Liver (tissue), 9 donors: ENCODE results near the gene TSPAN7. TPM values are rescaled to one million over a fixed set of nuclear protein-coding genes. Genes with fewer than 3 reads are reported as not detected.

Experiments used
- DNase-seq: peaks from one replicate; pipeline ENCODE4 v3.0.0-alpha.2; 2017; ENCODE audit warnings: low spot score
- H3K27ac ChIP-seq, 2 donors: one replicate each; pipeline ENCODE4 v1.7.0; 2013; ENCODE audit warnings: inconsistent platforms in 2 of 2, low read length in 2 of 2, control low read depth in 1 of 2, low read depth in 1 of 2, mild to moderate bottlenecking in 1 of 2
- H3K27me3 ChIP-seq, 4 donors: one replicate each; pipeline versions ENCODE4 v1.6.1 to v1.7.0; 2013; ENCODE audit warnings: low read length in 3 of 4, inconsistent platforms in 1 of 4, mild to moderate bottlenecking in 1 of 4, moderate library complexity in 1 of 4; ENCODE audit not compliant: control insufficient read depth in 4 of 4, insufficient read depth in 4 of 4
- H3K36me3 ChIP-seq, 4 donors: one replicate each; pipeline versions ENCODE4 v1.6.1 to v1.7.0; 2013; ENCODE audit warnings: low read length in 3 of 4, mild to moderate bottlenecking in 3 of 4, low read depth in 1 of 4, moderate library complexity in 1 of 4; ENCODE audit not compliant: control insufficient read depth in 4 of 4, insufficient read depth in 3 of 4
- H3K4me1 ChIP-seq, 4 donors: one replicate each; pipeline versions ENCODE4 v1.6.1 to v1.7.0; 2013; ENCODE audit warnings: low read length in 3 of 4, mild to moderate bottlenecking in 3 of 4, moderate library complexity in 1 of 4; ENCODE audit not compliant: control insufficient read depth in 4 of 4, insufficient read depth in 4 of 4
- H3K4me3 ChIP-seq, 3 donors: one replicate each; pipeline versions ENCODE4 v1.6.1 to v1.7.0; 2013; ENCODE audit warnings: low read length in 3 of 3, control low read depth in 1 of 3, low read depth in 1 of 3, mild to moderate bottlenecking in 1 of 3
- H3K9ac ChIP-seq, 2 donors: one replicate each; pipeline ENCODE4 v1.7.0; 2013; ENCODE audit warnings: low read length in 2 of 2, mild to moderate bottlenecking in 2 of 2, moderate library complexity in 2 of 2, control low read depth in 1 of 2, low read depth in 1 of 2
- H3K9me3 ChIP-seq, 4 donors: one replicate each; pipeline versions ENCODE4 v1.6.1 to v1.7.0; 2013; ENCODE audit warnings: low read length in 3 of 4; ENCODE audit not compliant: control insufficient read depth in 4 of 4
- EGR1 ChIP-seq, 2 donors: IDR thresholded peaks; 2 replicates each; pipeline ENCODE4 v1.6.1; 2016 to 2018; ENCODE audit warnings: antibody characterized with exemption in 2 of 2, low read depth in 2 of 2
- FOXA1 ChIP-seq: IDR thresholded peaks from 2 replicates; pipeline ENCODE4 v1.6.1; 2016; ENCODE audit warnings: antibody characterized with exemption
- FOXA2 ChIP-seq: IDR thresholded peaks from 2 replicates; pipeline ENCODE4 v1.6.1; 2016; ENCODE audit warnings: antibody characterized with exemption
- GABPA ChIP-seq, 2 donors: IDR thresholded peaks in 1 of 2; conservative IDR thresholded peaks in 1 of 2; 2 replicates each; pipeline ENCODE4 v1.6.1; 2016; ENCODE audit warnings: antibody characterized with exemption in 2 of 2, mild to moderate bottlenecking in 1 of 2, moderate library complexity in 1 of 2
- HNF4A ChIP-seq, 2 donors: conservative IDR thresholded peaks; 2 replicates each; pipeline ENCODE4 v1.6.1; 2016; ENCODE audit warnings: antibody characterized with exemption in 2 of 2, mild to moderate bottlenecking in 2 of 2
- HNF4G ChIP-seq: IDR thresholded peaks from 2 replicates; pipeline ENCODE4 v1.6.1; 2016; ENCODE audit warnings: antibody characterized with exemption
- JUND ChIP-seq, 2 donors: IDR thresholded peaks; 2 replicates each; pipeline ENCODE4 v1.6.1; 2016; ENCODE audit warnings: antibody characterized with exemption in 2 of 2
- NR2F2 ChIP-seq: IDR thresholded peaks from 2 replicates; pipeline ENCODE4 v1.6.1; 2016; ENCODE audit warnings: antibody characterized with exemption
- RAD21 ChIP-seq, 2 donors: IDR thresholded peaks; 2 replicates each; pipeline ENCODE4 v1.6.1; 2016; ENCODE audit warnings: antibody characterized with exemption in 2 of 2, mild to moderate bottlenecking in 2 of 2
- RXRA ChIP-seq, 2 donors: IDR thresholded peaks; 2 replicates each; pipeline ENCODE4 v1.6.1; 2017 to 2018; ENCODE audit warnings: antibody characterized with exemption in 2 of 2, mild to moderate bottlenecking in 1 of 2
- SP1 ChIP-seq: IDR thresholded peaks from 2 replicates; pipeline ENCODE4 v1.6.1; 2018; ENCODE audit warnings: antibody characterized with exemption, mild to moderate bottlenecking
- TAF1 ChIP-seq: conservative IDR thresholded peaks from 2 replicates; pipeline ENCODE4 v1.6.1; 2016; ENCODE audit warnings: antibody characterized with exemption, mild to moderate bottlenecking
- YY1 ChIP-seq: IDR thresholded peaks from 2 replicates; pipeline ENCODE4 v1.6.1; 2016; ENCODE audit warnings: antibody characterized with exemption, mild to moderate bottlenecking
- WGBS: extraction: QIAGEN DNeasy Blood & Tissue Kit; methylation state at CpG from one replicate; pipeline ENCODE4 v1.1.7; 2013; 5-methylcytosine and 5-hydroxymethylcytosine counted together
- polyA plus RNA-seq, 2 donors: library from polyadenylated mRNA; stranded (reverse) in 1 of 2; unstranded in 1 of 2; fragments of 200-250 nt in 1 of 2; fragments of >200 nt in 1 of 2; fragmentation: Nextera tagmentation in 1 of 2; extraction: Ambion mirVana in 1 of 2; gene quantifications; one replicate each; pipeline versions ENCODE4 v1.2.1 to v1.2.3, GENCODE V29; 2013 to 2015
- total RNA-seq, 2 donors: library from RNA; depleted of rRNA; stranded (reverse); fragments of >200 nt; gene quantifications; one replicate each; pipeline ENCODE4 v1.2.3, GENCODE V29; 2014
- TF ChIP-seq, protein P1 (sequence below): fragments of 150-350 bp; IDR thresholded peaks from 2 replicates; pipeline ENCODE4 v1.5.1; 2017; ENCODE audit warnings: improper control_type of control experiment, low read depth, low read length; ENCODE audit not compliant: missing input control
- TF ChIP-seq, protein P2 (sequence below): IDR thresholded peaks from 2 replicates; pipeline ENCODE4 v1.6.1; 2016; ENCODE audit warnings: antibody characterized with exemption
- TF ChIP-seq, protein P3 (sequence below): IDR thresholded peaks from 2 replicates; pipeline ENCODE4 v1.6.1; 2016; ENCODE audit warnings: antibody characterized with exemption, mild to moderate bottlenecking
- TF ChIP-seq, protein P4 (sequence below): IDR thresholded peaks from 2 replicates; pipeline ENCODE4 v1.6.1; 2016; ENCODE audit warnings: antibody characterized with exemption
- donor health status: healthy.
- donor health status: healthy.
- donor health status: healthy.
- donor health status: healthy.
- donor health status: healthy.

TSPAN7 gene
- total and polyA plus RNA-seq, 4 donors: 10.1 to 26.2 (median 17.6) TPM

DNA sequence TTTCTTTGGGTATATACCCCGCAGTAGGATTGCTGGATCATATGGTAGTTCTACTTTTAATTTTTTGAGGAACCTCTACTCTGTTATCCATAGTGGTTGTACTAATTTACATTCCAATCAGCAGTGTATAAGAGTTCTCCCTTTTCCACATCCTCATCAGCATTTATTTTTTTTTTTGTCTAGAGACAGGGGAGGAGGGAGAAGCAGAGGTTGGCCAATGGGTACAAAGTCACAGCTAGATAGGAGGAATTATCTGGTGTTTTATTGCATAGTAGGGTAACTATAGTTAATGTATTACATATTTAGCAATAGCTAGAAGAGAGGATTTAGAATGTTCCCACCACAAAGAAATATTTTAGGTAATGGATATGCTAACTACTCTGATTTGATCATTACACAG is 107.4 kb downstream of the TSPAN7 start:
- no peak overlapping the region for H3K27ac ChIP-seq
- H3K36me3 ChIP-seq: no peaks in the 10 kb centered on the region
- H3K4me3 ChIP-seq: no peak overlapping the region
- H3K4me1 ChIP-seq: no peaks in the 10 kb centered on the region
- no peaks in the 10 kb centered on the region for H3K9me3 ChIP-seq
- TF ChIP-seq, protein P1, sequence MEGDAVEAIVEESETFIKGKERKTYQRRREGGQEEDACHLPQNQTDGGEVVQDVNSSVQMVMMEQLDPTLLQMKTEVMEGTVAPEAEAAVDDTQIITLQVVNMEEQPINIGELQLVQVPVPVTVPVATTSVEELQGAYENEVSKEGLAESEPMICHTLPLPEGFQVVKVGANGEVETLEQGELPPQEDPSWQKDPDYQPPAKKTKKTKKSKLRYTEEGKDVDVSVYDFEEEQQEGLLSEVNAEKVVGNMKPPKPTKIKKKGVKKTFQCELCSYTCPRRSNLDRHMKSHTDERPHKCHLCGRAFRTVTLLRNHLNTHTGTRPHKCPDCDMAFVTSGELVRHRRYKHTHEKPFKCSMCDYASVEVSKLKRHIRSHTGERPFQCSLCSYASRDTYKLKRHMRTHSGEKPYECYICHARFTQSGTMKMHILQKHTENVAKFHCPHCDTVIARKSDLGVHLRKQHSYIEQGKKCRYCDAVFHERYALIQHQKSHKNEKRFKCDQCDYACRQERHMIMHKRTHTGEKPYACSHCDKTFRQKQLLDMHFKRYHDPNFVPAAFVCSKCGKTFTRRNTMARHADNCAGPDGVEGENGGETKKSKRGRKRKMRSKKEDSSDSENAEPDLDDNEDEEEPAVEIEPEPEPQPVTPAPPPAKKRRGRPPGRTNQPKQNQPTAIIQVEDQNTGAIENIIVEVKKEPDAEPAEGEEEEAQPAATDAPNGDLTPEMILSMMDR: no peak
- peak in 1 of 2 donors; percentile 23 for TF ChIP-seq HNF4A (conservative IDR thresholded peaks at IDR 0.05)
- no peaks in the 10 kb centered on the region for H3K27me3 ChIP-seq
- WGBS: 100% methylated on average over 1 of the region's 1 CpG
- no peak overlapping the region for H3K9ac ChIP-seq
- DNase-seq: no peak

- no peak overlapping the region for H3K4me3 ChIP-seq
- H3K27ac ChIP-seq: no peak overlapping the region
- H3K9ac ChIP-seq: no peak overlapping the region
- no peak for DNase-seq
- H3K36me3 ChIP-seq: no peaks in the 10 kb centered on the region
- H3K9me3 ChIP-seq: no peaks in the 10 kb centered on the region
- no peak for TF ChIP-seq HNF4G
- no peak for TF ChIP-seq EGR1 (IDR thresholded peaks at IDR 0.05; ENCODE audit: low read depth in 2 of 2)
- TF ChIP-seq FOXA2: no peak
- TF ChIP-seq, protein P2, sequence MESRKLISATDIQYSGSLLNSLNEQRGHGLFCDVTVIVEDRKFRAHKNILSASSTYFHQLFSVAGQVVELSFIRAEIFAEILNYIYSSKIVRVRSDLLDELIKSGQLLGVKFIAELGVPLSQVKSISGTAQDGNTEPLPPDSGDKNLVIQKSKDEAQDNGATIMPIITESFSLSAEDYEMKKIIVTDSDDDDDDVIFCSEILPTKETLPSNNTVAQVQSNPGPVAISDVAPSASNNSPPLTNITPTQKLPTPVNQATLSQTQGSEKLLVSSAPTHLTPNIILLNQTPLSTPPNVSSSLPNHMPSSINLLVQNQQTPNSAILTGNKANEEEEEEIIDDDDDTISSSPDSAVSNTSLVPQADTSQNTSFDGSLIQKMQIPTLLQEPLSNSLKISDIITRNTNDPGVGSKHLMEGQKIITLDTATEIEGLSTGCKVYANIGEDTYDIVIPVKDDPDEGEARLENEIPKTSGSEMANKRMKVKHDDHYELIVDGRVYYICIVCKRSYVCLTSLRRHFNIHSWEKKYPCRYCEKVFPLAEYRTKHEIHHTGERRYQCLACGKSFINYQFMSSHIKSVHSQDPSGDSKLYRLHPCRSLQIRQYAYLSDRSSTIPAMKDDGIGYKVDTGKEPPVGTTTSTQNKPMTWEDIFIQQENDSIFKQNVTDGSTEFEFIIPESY: no peak
- TF ChIP-seq RXRA (IDR thresholded peaks at IDR 0.05): peak; percentile 15 to 58
- H3K27me3 ChIP-seq: no peaks in the 10 kb centered on the region
- WGBS: 15% methylated on average over 4 of the region's 4 CpGs
- no peaks in the 10 kb centered on the region for H3K4me1 ChIP-seq
These were observed 108.1 kb downstream of the TSPAN7 start for GRCh38 chrX:38669428-38669827.

GRCh38 chrX:38672646-38673045 is 111.3 kb downstream of the TSPAN7 start:
- no peak for DNase-seq
- H3K9ac ChIP-seq: no peak overlapping the region
- H3K4me1 ChIP-seq: no peaks in the 10 kb centered on the region
- no peaks in the 10 kb centered on the region for H3K36me3 ChIP-seq
- 98% methylated on average over 3 of the region's 3 CpGs for WGBS
- H3K27me3 ChIP-seq: no peaks in the 10 kb centered on the region
- no peak overlapping the region for H3K27ac ChIP-seq
- no peak overlapping the region for H3K4me3 ChIP-seq
- no peaks in the 10 kb centered on the region for H3K9me3 ChIP-seq
- TF ChIP-seq FOXA2 (no peak), TAF1 (no peak), GABPA (IDR thresholded peaks at IDR 0.05 in 1 of 2, conservative IDR thresholded peaks at IDR 0.05 in 1 of 2) (no peak), EGR1 (IDR thresholded peaks at IDR 0.05; ENCODE audit: low read depth in 2 of 2) (no peak), JUND (IDR thresholded peaks at IDR 0.05) (no peak), FOXA1 (no peak), NR2F2 (no peak), YY1 (no peak), RAD21 (IDR thresholded peaks at IDR 0.05) (no peak), SP1 (no peak)
- TF ChIP-seq, protein P3, sequence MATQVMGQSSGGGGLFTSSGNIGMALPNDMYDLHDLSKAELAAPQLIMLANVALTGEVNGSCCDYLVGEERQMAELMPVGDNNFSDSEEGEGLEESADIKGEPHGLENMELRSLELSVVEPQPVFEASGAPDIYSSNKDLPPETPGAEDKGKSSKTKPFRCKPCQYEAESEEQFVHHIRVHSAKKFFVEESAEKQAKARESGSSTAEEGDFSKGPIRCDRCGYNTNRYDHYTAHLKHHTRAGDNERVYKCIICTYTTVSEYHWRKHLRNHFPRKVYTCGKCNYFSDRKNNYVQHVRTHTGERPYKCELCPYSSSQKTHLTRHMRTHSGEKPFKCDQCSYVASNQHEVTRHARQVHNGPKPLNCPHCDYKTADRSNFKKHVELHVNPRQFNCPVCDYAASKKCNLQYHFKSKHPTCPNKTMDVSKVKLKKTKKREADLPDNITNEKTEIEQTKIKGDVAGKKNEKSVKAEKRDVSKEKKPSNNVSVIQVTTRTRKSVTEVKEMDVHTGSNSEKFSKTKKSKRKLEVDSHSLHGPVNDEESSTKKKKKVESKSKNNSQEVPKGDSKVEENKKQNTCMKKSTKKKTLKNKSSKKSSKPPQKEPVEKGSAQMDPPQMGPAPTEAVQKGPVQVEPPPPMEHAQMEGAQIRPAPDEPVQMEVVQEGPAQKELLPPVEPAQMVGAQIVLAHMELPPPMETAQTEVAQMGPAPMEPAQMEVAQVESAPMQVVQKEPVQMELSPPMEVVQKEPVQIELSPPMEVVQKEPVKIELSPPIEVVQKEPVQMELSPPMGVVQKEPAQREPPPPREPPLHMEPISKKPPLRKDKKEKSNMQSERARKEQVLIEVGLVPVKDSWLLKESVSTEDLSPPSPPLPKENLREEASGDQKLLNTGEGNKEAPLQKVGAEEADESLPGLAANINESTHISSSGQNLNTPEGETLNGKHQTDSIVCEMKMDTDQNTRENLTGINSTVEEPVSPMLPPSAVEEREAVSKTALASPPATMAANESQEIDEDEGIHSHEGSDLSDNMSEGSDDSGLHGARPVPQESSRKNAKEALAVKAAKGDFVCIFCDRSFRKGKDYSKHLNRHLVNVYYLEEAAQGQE: no peak
- TF ChIP-seq, protein P4, sequence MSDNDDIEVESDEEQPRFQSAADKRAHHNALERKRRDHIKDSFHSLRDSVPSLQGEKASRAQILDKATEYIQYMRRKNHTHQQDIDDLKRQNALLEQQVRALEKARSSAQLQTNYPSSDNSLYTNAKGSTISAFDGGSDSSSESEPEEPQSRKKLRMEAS: no peak
- TF ChIP-seq, protein P2: no peak
- TF ChIP-seq, protein P1: no peak
